NT2/D1 (cell line): ENCODE measurements around the gene LYRM4.
"Not testable (repeated sequence)": the region's sequence is repeated elsewhere in the genome, so short reads cannot be mapped to it uniquely, and the experiment has no call there.

Experiments
- DNase-seq: peaks from one replicate; pipeline ENCODE4 v3.0.0-alpha.2; 2011; ENCODE audit warnings: low read depth, low spot score
- H3K27me3 ChIP-seq: 2 replicates; pipeline ENCODE4 v1.6.0; 2011; ENCODE audit warnings: mild to moderate bottlenecking; ENCODE audit not compliant: insufficient read length, insufficient read depth
- H3K36me3 ChIP-seq: 2 replicates; pipeline ENCODE4 v1.6.1; 2011; ENCODE audit warnings: mild to moderate bottlenecking, low read length, mixed read lengths; ENCODE audit not compliant: insufficient read depth, insufficient read length
- H3K4me1 ChIP-seq: 2 replicates; pipeline ENCODE4 v1.5.1; 2011; ENCODE audit not compliant: insufficient read depth, insufficient read length
- H3K4me3 ChIP-seq: 2 replicates; pipeline ENCODE4 v1.5.1; 2011; ENCODE audit warnings: low read depth; ENCODE audit not compliant: insufficient read length
- H3K9ac ChIP-seq: 2 replicates; pipeline ENCODE4 v1.6.0; 2011; ENCODE audit warnings: low read depth; ENCODE audit not compliant: insufficient read length
- H3K9me3 ChIP-seq: 2 replicates; pipeline ENCODE4 v1.5.1; 2011; ENCODE audit warnings: mild to moderate bottlenecking, low read length; ENCODE audit not compliant: insufficient read depth
- SUZ12 ChIP-seq: IDR thresholded peaks from 2 replicates; pipeline ENCODE4 v1.6.1; 2011; ENCODE audit not compliant: insufficient read length, insufficient read depth; ENCODE audit errors: extremely low read depth
- YY1 ChIP-seq: IDR thresholded peaks from 2 replicates; pipeline ENCODE4 v1.6.1; 2011; ENCODE audit not compliant: insufficient read length, insufficient read depth
- ZNF274 ChIP-seq: IDR thresholded peaks from 2 replicates; pipeline ENCODE4 v1.6.1; 2011; ENCODE audit warnings: mild to moderate bottlenecking, low read depth, low read length

LYRM4 gene

GRCh38 chr6:5123296-5124143 is 137.2 kb downstream of the LYRM4 start:
- peaks cover 3% of the 10 kb centered on the region for H3K36me3 ChIP-seq
- H3K27me3 ChIP-seq, result no peaks in the 10 kb centered on the region
- no peak overlapping the region for H3K4me3 ChIP-seq
- H3K9me3 ChIP-seq, result 0 out of 2 replicates have a peak, but pooled peaks cover 8% of the 10 kb centered on the region
- DNase-seq, result no peak
- no peak overlapping the region for H3K9ac ChIP-seq
- TF ChIP-seq ZNF274, result no peak
- TF ChIP-seq SUZ12, result no peak
- TF ChIP-seq YY1, result no peak
- no peaks in the 10 kb centered on the region for H3K4me1 ChIP-seq

- H3K4me1 ChIP-seq, result no peaks in the 10 kb centered on the region
- no peaks in the 10 kb centered on the region for H3K27me3 ChIP-seq
- peaks cover 3% of the 10 kb centered on the region for H3K36me3 ChIP-seq
- TF ChIP-seq SUZ12 (no peak), YY1 (no peak), ZNF274 (no peak)
- DNase-seq, result no peak
- H3K4me3 ChIP-seq, result no peak overlapping the region
- no peak overlapping the region for H3K9ac ChIP-seq
- H3K9me3 ChIP-seq, result 0 out of 2 replicates have a peak, but pooled peaks cover 8% of the 10 kb centered on the region
These were observed 138.1 kb downstream of the LYRM4 start for GRCh38 chr6:5122504-5123112.

GRCh38 chr6:5121956-5122355 is 138.8 kb downstream of the LYRM4 start:
- Histone ChIP-seq H3K4me1 (no peaks in the 10 kb centered on the region), H3K9ac (no peak overlapping the region), H3K4me3 (no peak overlapping the region), H3K9me3 (0 out of 2 replicates have a peak, but pooled peaks cover 8% of the 10 kb centered on the region), H3K27me3 (no peaks in the 10 kb centered on the region), H3K36me3 (peaks cover 3% of the 10 kb centered on the region)
- TF ChIP-seq YY1, result no peak
- DNase-seq, result no peak

- H3K27me3 ChIP-seq, result no peaks in the 10 kb centered on the region
- TF ChIP-seq ZNF274 (no peak), YY1 (no peak), SUZ12 (no peak)
- no peak for DNase-seq
- H3K9me3 ChIP-seq, result 0 out of 2 replicates have a peak, but pooled peaks cover 8% of the 10 kb centered on the region
- H3K4me3 ChIP-seq, result no peak overlapping the region
- H3K9ac ChIP-seq, result no peak overlapping the region
- H3K4me1 ChIP-seq, result no peaks in the 10 kb centered on the region
- peaks cover 3% of the 10 kb centered on the region for H3K36me3 ChIP-seq
These were observed 139.3 kb downstream of the LYRM4 start for GRCh38 chr6:5121479-5121878.

- H3K4me1 ChIP-seq, H3K9ac ChIP-seq, H3K9me3 ChIP-seq, DNase-seq, H3K36me3 ChIP-seq, H3K4me3 ChIP-seq, H3K27me3 ChIP-seq: not testable (repeated sequence)
These were observed 140.2 kb downstream of the LYRM4 start for GRCh38 chr6:5120543-5120942.

GRCh38 chr6:5120011-5120410 is 140.7 kb downstream of the LYRM4 start:
- Histone ChIP-seq H3K9me3 (0 out of 2 replicates have a peak, but pooled peaks cover 8% of the 10 kb centered on the region), H3K4me3 (no peak overlapping the region), H3K9ac (no peak overlapping the region), H3K4me1 (no peaks in the 10 kb centered on the region), H3K27me3 (no peaks in the 10 kb centered on the region), H3K36me3 (peaks cover 3% of the 10 kb centered on the region)
- DNase-seq, result no peak
- TF ChIP-seq SUZ12 (no peak), YY1 (no peak), ZNF274 (no peak)

- H3K4me1 ChIP-seq, result no peaks in the 10 kb centered on the region
- peaks cover 3% of the 10 kb centered on the region for H3K36me3 ChIP-seq
- H3K27me3 ChIP-seq, result no peaks in the 10 kb centered on the region
- no peak overlapping the region for H3K4me3 ChIP-seq
- no peak for TF ChIP-seq ZNF274
- TF ChIP-seq SUZ12, result no peak
- TF ChIP-seq YY1, result no peak
- H3K9me3 ChIP-seq, result 0 out of 2 replicates have a peak, but pooled peaks cover 8% of the 10 kb centered on the region
- H3K9ac ChIP-seq, result no peak overlapping the region
- DNase-seq, result no peak
These were observed 141.4 kb downstream of the LYRM4 start for GRCh38 chr6:5119090-5119951.
